HepG2 (cell line): ENCODE results near the gene C2orf42. TPM values are rescaled to one million over a fixed set of nuclear protein-coding genes. Genes with fewer than 3 reads are reported as not detected.

Experiments used
- ARID2 ChIP-seq: sonication (generic); formaldehyde crosslinking; IDR thresholded peaks from 2 replicates; pipeline ENCODE4 v1.8.1; 2022; ENCODE audit warnings: mild to moderate bottlenecking, missing genetic modification reagents, borderline replicate concordance
- ARNT ChIP-seq: fragments of 450-650 bp; IDR thresholded peaks from 2 replicates; pipeline ENCODE4 v1.6.1; 2017
- GATAD1 ChIP-seq: IDR thresholded peaks from 2 replicates; pipeline ENCODE4 v1.6.1; 2016; ENCODE audit warnings: missing genetic modification reagents, missing compliant biosample characterization
- ISX ChIP-seq: sonication (generic); formaldehyde crosslinking; conservative IDR thresholded peaks from 2 replicates; pipeline ENCODE4 v1.5.0; 2020; ENCODE audit warnings: missing genetic modification reagents
- NFYB ChIP-seq: sonication (generic); formaldehyde crosslinking; IDR thresholded peaks from 2 replicates; pipeline ENCODE4 v1.4.0; 2020; ENCODE audit warnings: missing genetic modification reagents
- RAD21 ChIP-seq: fragments of 450-650 bp; formaldehyde crosslinking; IDR thresholded peaks from 2 replicates; pipeline ENCODE4 v1.5.0; 2020; ENCODE audit warnings: mild to moderate bottlenecking
- SNRNP70 ChIP-seq: fragments of 200-400 bp; formaldehyde crosslinking; IDR thresholded peaks from 2 replicates; pipeline ENCODE4 v1.6.1; 2017; ENCODE audit warnings: mild to moderate bottlenecking, low read depth, low read length, moderate library complexity
- TARDBP ChIP-seq: sonication (generic); formaldehyde crosslinking; IDR thresholded peaks from 2 replicates; pipeline ENCODE4 v1.8.0; 2022; ENCODE audit warnings: mild to moderate bottlenecking, missing genetic modification reagents
- TCF7 ChIP-seq: sonication (generic); IDR thresholded peaks from 2 replicates; pipeline ENCODE4 v1.6.1; 2016; ENCODE audit warnings: antibody characterized with exemption, low read depth
- ZBTB2 ChIP-seq: sonication (generic); formaldehyde crosslinking; IDR thresholded peaks from 2 replicates; pipeline ENCODE4 v1.8.0; 2022; ENCODE audit warnings: low read depth, missing genetic modification reagents
- ZBTB20 ChIP-seq: sonication (generic); formaldehyde crosslinking; IDR thresholded peaks from 2 replicates; pipeline ENCODE4 v1.8.1; 2023; ENCODE audit warnings: missing genetic modification reagents, low read depth, mild to moderate bottlenecking, borderline replicate concordance
- ZBTB49 ChIP-seq: sonication (generic); formaldehyde crosslinking; IDR thresholded peaks from 2 replicates; pipeline ENCODE4 v1.4.0; 2020; ENCODE audit warnings: missing genetic modification reagents, borderline replicate concordance
- ZBTB7A ChIP-seq: sonication (generic); formaldehyde crosslinking; IDR thresholded peaks from 2 replicates; pipeline ENCODE4 v1.8.0; 2022; ENCODE audit warnings: mild to moderate bottlenecking, missing genetic modification reagents
- ZNF557 ChIP-seq: sonication (generic); formaldehyde crosslinking; IDR thresholded peaks from 2 replicates; pipeline ENCODE4 v1.4.0; 2020; ENCODE audit warnings: missing genetic modification reagents
- ZNF598 ChIP-seq: sonication (generic); formaldehyde crosslinking; IDR thresholded peaks from 2 replicates; pipeline ENCODE4 v1.5.1; 2020; ENCODE audit warnings: mild to moderate bottlenecking, missing genetic modification reagents, borderline replicate concordance
- ZNF768 ChIP-seq: sonication (generic); formaldehyde crosslinking; IDR thresholded peaks from 2 replicates; pipeline ENCODE4 v1.4.0; 2020; ENCODE audit warnings: missing genetic modification reagents
- polyA plus RNA-seq, 8 experiments: library from polyadenylated mRNA; depleted of rRNA in 3 of 8; stranded (reverse) in 7 of 8; unstranded in 1 of 8; fragments of >200 nt; fragmentation: Illumina TruSeq in 4 of 8; extraction: Trizol in 4 of 8; gene quantifications; 2 replicates each; pipeline versions ENCODE4 v1.2.1 to v1.2.3, GENCODE V29; 2011 to 2016; ENCODE audit warnings: low read depth in 4 of 8, missing spikeins in 1 of 8, mixed read lengths in 1 of 8; ENCODE audit not compliant: insufficient read depth in 1 of 8
- total RNA-seq, 5 experiments: library from RNA; depleted of rRNA; stranded (reverse); fragments of >200 nt; fragmentation: Illumina TruSeq; extraction: Trizol; gene quantifications; 2 replicates each; pipeline ENCODE4 v1.2.3, GENCODE V29; 2016; ENCODE audit warnings: low read depth in 1 of 5
- TF ChIP-seq, protein P1 (sequence below): IDR thresholded peaks from 2 replicates; pipeline ENCODE4 v1.6.1; 2016; ENCODE audit warnings: missing compliant biosample characterization, missing genetic modification reagents, borderline replicate concordance
- TF ChIP-seq, protein P2 (sequence below): sonication (generic); formaldehyde crosslinking; conservative IDR thresholded peaks from 2 replicates; pipeline ENCODE4 v1.8.1; 2023; ENCODE audit warnings: missing genetic modification reagents
- TF ChIP-seq, protein P3 (sequence below): sonication (generic); formaldehyde crosslinking; IDR thresholded peaks from 2 replicates; pipeline ENCODE4 v1.8.0; 2022; ENCODE audit warnings: missing genetic modification reagents, mild to moderate bottlenecking, inconsistent platforms, borderline replicate concordance
- TF ChIP-seq, protein P4 (sequence below): IDR thresholded peaks from 2 replicates; pipeline ENCODE4 v1.6.1; 2016; ENCODE audit warnings: missing compliant biosample characterization, missing genetic modification reagents, borderline replicate concordance

C2orf42 gene
- total and polyA plus RNA-seq, 2 of the 13 experiments (the other 11 are each of a cell fraction or from before 2014, with no cell fraction given), result 9.3 to 9.9 TPM

DNA sequence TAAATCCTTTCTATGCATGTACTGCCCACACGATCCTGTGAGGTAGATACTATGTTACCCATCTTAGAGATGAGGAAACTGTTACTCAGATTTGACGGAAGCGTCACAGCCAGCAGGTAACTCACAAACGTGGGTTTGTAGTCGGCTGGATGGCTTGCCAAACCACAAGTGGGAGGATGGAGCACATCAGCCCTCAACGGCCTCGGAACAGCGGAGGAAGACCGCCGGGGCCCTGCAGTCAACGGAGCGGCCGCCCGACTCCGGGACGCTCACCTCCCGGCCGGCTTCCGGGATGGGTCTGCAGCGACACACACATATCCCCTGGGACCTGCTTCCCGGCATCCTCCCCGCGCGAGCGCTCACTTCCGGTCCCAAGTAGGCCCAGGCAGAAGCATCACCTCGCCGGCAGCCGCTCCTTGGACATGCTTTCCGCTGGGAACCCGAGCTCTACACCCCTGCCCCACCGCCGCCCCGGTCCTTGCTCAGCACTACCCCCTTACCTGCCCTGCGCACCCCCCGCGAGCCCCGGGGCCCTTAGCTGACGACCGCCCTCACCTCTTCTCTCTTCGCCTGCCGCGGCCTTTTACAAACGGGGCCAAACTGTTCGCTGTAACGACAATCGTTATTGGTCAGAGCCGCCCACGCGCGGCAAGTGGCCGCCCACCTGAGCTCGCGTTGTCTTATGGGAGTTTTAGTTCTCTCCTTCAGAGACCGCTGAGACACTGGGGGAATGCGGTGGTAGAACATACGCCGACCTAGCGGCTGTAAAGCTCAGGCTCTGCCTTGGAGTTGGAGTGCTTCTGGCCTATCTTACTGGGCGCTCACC, at the start of gene C2orf42 (continued):
- TF ChIP-seq, protein P1, sequence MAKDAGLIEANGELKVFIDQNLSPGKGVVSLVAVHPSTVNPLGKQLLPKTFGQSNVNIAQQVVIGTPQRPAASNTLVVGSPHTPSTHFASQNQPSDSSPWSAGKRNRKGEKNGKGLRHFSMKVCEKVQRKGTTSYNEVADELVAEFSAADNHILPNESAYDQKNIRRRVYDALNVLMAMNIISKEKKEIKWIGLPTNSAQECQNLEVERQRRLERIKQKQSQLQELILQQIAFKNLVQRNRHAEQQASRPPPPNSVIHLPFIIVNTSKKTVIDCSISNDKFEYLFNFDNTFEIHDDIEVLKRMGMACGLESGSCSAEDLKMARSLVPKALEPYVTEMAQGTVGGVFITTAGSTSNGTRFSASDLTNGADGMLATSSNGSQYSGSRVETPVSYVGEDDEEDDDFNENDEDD (CRISPR knock-in tag), result peak; percentile 53
- TF ChIP-seq ZBTB20, result peak; percentile 57; the same call in 1 of the 2 replicates
- TF ChIP-seq, protein P2, sequence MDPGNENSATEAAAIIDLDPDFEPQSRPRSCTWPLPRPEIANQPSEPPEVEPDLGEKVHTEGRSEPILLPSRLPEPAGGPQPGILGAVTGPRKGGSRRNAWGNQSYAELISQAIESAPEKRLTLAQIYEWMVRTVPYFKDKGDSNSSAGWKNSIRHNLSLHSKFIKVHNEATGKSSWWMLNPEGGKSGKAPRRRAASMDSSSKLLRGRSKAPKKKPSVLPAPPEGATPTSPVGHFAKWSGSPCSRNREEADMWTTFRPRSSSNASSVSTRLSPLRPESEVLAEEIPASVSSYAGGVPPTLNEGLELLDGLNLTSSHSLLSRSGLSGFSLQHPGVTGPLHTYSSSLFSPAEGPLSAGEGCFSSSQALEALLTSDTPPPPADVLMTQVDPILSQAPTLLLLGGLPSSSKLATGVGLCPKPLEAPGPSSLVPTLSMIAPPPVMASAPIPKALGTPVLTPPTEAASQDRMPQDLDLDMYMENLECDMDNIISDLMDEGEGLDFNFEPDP (CRISPR knock-in tag), result no peak
- TF ChIP-seq, protein P3, sequence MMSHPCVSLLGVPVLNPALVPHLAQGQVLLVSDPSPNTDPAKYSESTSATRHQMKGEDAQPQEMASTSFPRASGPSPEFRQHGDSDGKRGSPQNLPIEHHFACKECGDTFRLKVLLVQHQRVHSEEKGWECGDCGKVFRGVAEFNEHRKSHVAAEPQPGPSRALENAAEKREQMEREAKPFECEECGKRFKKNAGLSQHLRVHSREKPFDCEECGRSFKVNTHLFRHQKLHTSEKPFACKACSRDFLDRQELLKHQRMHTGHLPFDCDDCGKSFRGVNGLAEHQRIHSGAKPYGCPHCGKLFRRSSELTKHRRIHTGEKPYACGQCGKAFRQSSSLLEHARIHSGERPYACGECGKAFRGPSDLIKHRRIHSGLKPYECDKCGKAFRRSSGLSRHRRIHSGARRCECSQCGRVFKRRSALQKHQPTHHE (CRISPR knock-in tag), result peak; percentile 78; the same call in 1 of the 2 replicates
- no peak; the same call in 1 of the 2 replicates for TF ChIP-seq ZBTB7A (CRISPR knock-in tag)
- peak; percentile 93 for TF ChIP-seq ZBTB2 (CRISPR knock-in tag)
- TF ChIP-seq TCF7, result no peak
- peak; percentile 88 for TF ChIP-seq GATAD1 (CRISPR knock-in tag)
- peak; percentile 59; the same call in 1 of the 2 replicates for TF ChIP-seq ZBTB49
- TF ChIP-seq, protein P4, sequence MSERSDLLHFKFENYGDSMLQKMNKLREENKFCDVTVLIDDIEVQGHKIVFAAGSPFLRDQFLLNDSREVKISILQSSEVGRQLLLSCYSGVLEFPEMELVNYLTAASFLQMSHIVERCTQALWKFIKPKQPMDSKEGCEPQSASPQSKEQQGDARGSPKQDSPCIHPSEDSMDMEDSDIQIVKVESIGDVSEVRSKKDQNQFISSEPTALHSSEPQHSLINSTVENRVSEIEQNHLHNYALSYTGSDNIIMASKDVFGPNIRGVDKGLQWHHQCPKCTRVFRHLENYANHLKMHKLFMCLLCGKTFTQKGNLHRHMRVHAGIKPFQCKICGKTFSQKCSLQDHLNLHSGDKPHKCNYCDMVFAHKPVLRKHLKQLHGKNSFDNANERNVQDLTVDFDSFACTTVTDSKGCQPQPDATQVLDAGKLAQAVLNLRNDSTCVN (CRISPR knock-in tag), result peak; percentile 63; the same call in 1 of the 2 replicates
- TF ChIP-seq ZNF768 (CRISPR knock-in tag), result peak; percentile 83
- peak; percentile 97; the same call in 1 of the 2 replicates for TF ChIP-seq ZNF598 (CRISPR knock-in tag)
- 0 out of 2 replicates have a peak, but pooled peaks have one; percentile 66 for TF ChIP-seq ARID2
- no peak for TF ChIP-seq ISX
- TF ChIP-seq NFYB (CRISPR knock-in tag), result peak; percentile 93
- TF ChIP-seq RAD21 (CRISPR knock-in tag), result peak; percentile 29
- no peak for TF ChIP-seq SNRNP70
- peak; percentile 21; the same call in 1 of the 2 replicates for TF ChIP-seq TARDBP (CRISPR knock-in tag)
- peak; percentile 43; the same call in 1 of the 2 replicates for TF ChIP-seq ZNF557 (CRISPR knock-in tag)
- no peak for TF ChIP-seq ARNT
